HL-60 (cell line): ENCODE results near the gene INVS.

ENCODE experiments used
- DNase-seq, 2 experiments: peaks; one replicate each; pipeline ENCODE4 v3.0.0-alpha.2; 2010 to 2020; ENCODE audit warnings: low read depth in 1 of 2, low spot score in 1 of 2
- H3K27ac ChIP-seq: fragments of 250-450 bp; sonication (Bioruptor Pico); replicated peaks from 2 replicates; pipeline ENCODE4 v1.5.1; 2020; ENCODE audit warnings: mild to moderate bottlenecking, moderate library complexity
- H3K27me3 ChIP-seq: fragments of 250-450 bp; sonication (Bioruptor Pico); 2 replicates; pipeline ENCODE4 v1.5.1; 2021; ENCODE audit warnings: mild to moderate bottlenecking, moderate library complexity; ENCODE audit not compliant: insufficient read depth, poor library complexity, severe bottlenecking
- H3K4me3 ChIP-seq: replicated peaks from 2 replicates; pipeline ENCODE4 v1.5.1; 2011; ENCODE audit warnings: mild to moderate bottlenecking, control low read depth, low read length; ENCODE audit not compliant: insufficient read depth
- CTCF ChIP-seq: IDR thresholded peaks from one replicate; pipeline ENCODE4 v1.5.1; 2011; ENCODE audit warnings: low read length, control low read depth, inconsistent platforms; ENCODE audit not compliant: insufficient read depth
- GABPA ChIP-seq: IDR thresholded peaks from 2 replicates; pipeline ENCODE4 v1.6.1; 2012; ENCODE audit warnings: low read depth
- POLR2AphosphoS5 ChIP-seq: IDR thresholded peaks from 2 replicates; pipeline ENCODE4 v1.6.1; 2012; ENCODE audit warnings: low read depth
- REST ChIP-seq: IDR thresholded peaks from 2 replicates; pipeline ENCODE4 v1.6.1; 2012; ENCODE audit warnings: low read depth; ENCODE audit not compliant: insufficient replicate concordance
- SPI1 ChIP-seq: IDR thresholded peaks from 2 replicates; pipeline ENCODE4 v1.6.1; 2012; ENCODE audit warnings: low read depth, mild to moderate bottlenecking, borderline replicate concordance

INVS gene

GRCh38 chr9:100285601-100286000, 186.6 kb downstream of the INVS start:
- TF ChIP-seq GABPA (no peak), CTCF (no peak), POLR2AphosphoS5 (no peak), REST (no peak), SPI1 (no peak)
- DNase-seq = no peak
- Histone ChIP-seq H3K4me3 (no peak overlapping the region), H3K27me3 (no peaks in the 10 kb centered on the region), H3K27ac (no peak overlapping the region)

- Histone ChIP-seq H3K4me3 (no peak overlapping the region), H3K27me3 (no peaks in the 10 kb centered on the region), H3K27ac (no peak overlapping the region)
- DNase-seq = peak; percentile 43 to 70
- TF ChIP-seq GABPA (no peak), CTCF (no peak), REST (no peak), SPI1 (no peak), POLR2AphosphoS5 (no peak)
Observed at GRCh38 chr9:100286257-100286656, 187.2 kb downstream of the INVS start.

- DNase-seq = peak in 1 of 2 experiments; percentile 4
- H3K4me3 ChIP-seq = no peak overlapping the region
- no peak for TF ChIP-seq POLR2AphosphoS5
- TF ChIP-seq GABPA = no peak
- no peak for TF ChIP-seq CTCF
- no peak for TF ChIP-seq SPI1
- no peak for TF ChIP-seq REST
- H3K27ac ChIP-seq = no peak overlapping the region
- H3K27me3 ChIP-seq = no peaks in the 10 kb centered on the region
Observed at GRCh38 chr9:100287186-100287585, 188.1 kb downstream of the INVS start.
